GM11168 (cell line): ENCODE results near the gene TPCN2.

Experiments used
- in situ Hi-C: fragments of 300-500 bp; cut with MboI; formaldehyde crosslinking; loops from one replicate; pipeline ENCODE4 v1.12.0; 2022; ENCODE audit warnings: low sequenced_read_pairs; ENCODE audit not compliant: unreplicated experiment

The TPCN2 gene

DNA sequence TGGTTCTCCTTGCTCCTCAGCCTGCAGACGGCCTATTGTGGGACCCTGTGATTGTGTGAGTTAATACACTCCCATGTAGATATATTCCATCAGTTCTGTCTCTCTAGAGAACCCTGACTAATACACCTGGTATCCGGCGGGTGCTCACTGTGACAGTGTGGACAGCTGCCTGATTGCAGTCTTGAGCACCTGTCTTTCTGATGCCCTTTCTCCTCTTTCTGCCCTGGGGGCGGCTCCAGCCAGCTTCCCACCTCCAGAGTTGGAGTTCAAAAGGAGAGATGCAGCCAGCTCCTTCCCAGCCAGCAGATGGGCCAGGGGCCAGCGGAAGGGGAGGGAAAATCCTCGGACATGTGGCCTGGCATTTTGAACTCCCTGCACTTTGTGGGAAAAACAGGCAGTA, 122.0 kb downstream of the TPCN2 start:
- in situ Hi-C loops, result no loop called here

- in situ Hi-C loops, result no loop called here
Observed at GRCh38 chr11:69171476-69172240, 122.9 kb downstream of the TPCN2 start.

DNA sequence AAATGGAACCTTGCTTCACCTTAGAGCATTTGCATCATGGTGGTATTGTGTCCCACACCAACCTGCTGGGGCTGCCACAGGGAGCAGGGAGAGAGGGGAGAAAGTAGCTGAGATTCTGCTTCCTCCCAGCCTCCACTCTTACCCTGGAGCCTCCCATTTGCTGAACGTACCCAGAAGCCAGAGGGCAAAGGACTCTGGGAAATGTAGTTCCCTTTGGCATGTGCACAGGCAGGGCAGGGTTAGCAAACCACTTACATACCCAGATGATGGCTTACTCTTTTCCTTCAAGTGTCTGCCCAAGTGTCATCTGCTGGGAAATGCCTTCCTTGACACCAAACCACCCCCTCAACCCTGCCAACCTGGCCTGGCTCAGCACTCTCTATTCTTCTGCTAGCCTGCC, 123.9 kb downstream of the TPCN2 start:
- in situ Hi-C loops, result no loop called here

DNA sequence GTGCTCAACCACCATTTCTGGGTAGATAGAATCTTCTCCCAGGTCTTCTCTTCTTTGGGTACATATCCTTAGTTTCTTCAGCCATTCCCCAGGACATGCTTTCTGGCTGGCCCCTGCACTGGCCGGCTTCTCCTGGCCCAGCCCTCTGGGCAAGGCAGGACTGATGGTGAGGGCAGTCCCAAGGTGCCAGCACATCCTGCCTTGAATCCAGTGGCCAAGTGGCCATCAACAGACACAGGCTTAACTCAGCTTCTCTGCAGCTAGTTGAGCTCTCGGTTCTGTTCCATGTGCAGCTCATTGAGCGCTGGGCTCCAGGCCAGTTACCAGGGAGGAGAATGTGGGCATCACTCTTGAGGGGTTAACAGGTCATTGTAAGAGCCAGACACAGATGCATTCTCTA, 124.6 kb downstream of the TPCN2 start:
- in situ Hi-C loops, result no loop called here

DNA sequence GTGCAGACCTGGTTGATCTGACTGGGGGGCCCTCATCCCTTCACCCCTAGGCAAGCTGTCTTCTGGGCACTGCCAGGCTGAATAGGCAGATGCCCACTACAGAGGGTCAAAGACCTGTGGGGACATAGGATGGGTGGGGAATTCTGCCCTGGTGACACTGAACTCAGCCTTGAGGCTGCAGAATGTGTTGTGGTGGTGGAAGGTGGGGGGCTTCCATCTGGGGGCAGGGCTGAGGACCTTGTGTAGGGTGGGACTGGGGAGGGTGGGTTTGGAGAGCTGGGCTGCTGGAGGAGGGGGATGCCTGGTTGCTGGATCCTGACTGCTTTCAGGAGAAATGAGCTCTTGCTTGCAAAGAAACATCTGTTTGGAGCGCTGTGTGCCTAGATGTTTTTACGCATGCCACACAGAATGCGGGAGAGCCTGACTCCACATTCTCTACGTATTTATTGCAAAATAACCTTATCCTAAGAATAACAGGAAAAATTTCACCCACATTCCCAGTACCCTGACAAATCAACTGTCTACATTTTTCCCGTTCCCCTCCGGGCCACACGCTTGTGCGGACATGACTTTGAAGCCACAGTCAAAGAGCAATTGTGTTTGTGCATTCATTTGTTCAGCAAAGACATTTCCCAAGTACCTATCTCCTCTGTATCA, 125.3 kb downstream of the TPCN2 start:
- in situ Hi-C loops, result no loop called here

DNA sequence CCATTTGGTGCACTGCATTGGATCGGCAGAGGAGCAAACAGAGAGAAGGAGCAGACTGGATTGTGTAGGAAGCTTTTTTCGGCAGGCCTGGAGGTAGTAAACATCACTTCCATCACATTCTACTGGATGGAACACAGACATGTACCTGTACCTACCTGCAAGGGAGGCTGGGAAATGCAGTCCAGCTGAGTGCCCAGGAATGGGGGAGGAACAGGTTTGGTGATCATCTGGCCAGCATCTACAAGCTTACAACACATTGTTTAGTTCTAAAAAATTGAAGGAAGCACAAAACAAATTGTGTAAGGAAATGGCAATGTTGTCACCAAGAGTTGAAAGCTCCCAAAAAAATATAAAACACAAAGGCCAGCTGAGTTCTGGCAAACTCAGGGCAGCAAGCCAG, 126.1 kb downstream of the TPCN2 start:
- in situ Hi-C loops, result no loop called here

GRCh38 chr11:69178819-69179482, 130.2 kb downstream of the TPCN2 start:
- in situ Hi-C loops, result no loop called here

DNA sequence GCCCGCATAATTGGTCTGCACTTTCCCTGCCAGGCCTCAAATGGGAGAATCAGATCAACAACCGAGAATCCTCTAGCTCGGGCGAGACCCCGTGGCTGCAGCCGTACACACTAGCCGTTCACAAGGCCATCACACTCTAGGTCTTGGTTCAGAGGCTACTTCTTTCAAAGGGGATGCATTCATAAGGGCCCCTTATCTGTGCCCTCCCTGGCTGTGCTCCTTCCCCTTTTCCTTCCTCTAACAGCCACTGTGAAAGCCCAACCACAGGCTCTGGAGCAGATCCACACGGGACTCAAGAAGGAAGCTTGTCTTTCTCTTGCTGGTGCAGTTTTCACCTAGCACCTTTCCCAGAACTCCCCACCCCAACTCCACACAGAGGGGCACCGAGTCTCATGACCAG, 131.5 kb downstream of the TPCN2 start:
- in situ Hi-C loops, result no loop called here

- in situ Hi-C loops, result no loop called here
Observed at GRCh38 chr11:69180726-69181125, 132.0 kb downstream of the TPCN2 start.

DNA sequence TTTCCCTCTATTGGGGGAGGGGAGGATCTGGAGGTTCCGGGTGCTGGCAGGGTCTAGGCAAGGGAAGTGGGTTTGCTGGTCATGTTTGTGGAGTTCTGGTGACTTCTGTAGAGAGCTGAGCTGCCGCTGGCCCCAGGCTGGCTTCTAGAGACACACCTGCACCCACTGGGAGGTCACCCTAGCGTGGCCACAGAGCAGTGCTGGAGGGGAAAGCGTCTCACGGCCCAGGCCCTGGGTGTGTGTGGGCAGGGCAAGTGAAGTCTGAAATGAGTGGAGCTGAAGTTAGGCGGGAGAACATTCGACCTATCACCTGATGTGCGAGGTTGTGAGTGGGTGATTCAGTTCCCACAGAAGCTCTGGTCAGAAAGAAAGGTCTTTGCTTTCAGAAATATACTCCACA, 134.9 kb downstream of the TPCN2 start:
- in situ Hi-C loops, result no loop called here
